Endothelial cell (in vitro differentiated cells): ENCODE results near the gene ZNF148. TPM values are rescaled to one million over a fixed set of nuclear protein-coding genes. Genes with fewer than 3 reads are reported as not detected.

Source experiments
- DNase-seq: peaks from one replicate; pipeline ENCODE4 v3.0.0; 2021; ENCODE audit warnings: low spot score
- H3K27ac Mint-ChIP-seq: one replicate; pipeline ENCODE4 v1.8.0; 2021; ENCODE audit warnings: mixed read lengths, inconsistent platforms; ENCODE audit not compliant: unreplicated experiment
- H3K27me3 Mint-ChIP-seq: one replicate; pipeline ENCODE4 v1.8.0; 2021; ENCODE audit warnings: mild to moderate bottlenecking, moderate library complexity, mixed read lengths, inconsistent platforms; ENCODE audit not compliant: unreplicated experiment
- H3K36me3 Mint-ChIP-seq: one replicate; pipeline ENCODE4 v1.8.0; 2021; ENCODE audit warnings: mild to moderate bottlenecking, low read depth, mixed read lengths, inconsistent platforms; ENCODE audit not compliant: unreplicated experiment
- H3K4me1 Mint-ChIP-seq: one replicate; pipeline ENCODE4 v1.8.0; 2021; ENCODE audit warnings: mild to moderate bottlenecking, mixed read lengths, inconsistent platforms; ENCODE audit not compliant: unreplicated experiment
- H3K4me3 Mint-ChIP-seq: one replicate; pipeline ENCODE4 v1.8.0; 2021; ENCODE audit warnings: mild to moderate bottlenecking, mixed read lengths, inconsistent platforms; ENCODE audit not compliant: unreplicated experiment
- H3K9me3 Mint-ChIP-seq: one replicate; pipeline ENCODE4 v1.8.0; 2021; ENCODE audit warnings: mixed read lengths, inconsistent platforms; ENCODE audit not compliant: unreplicated experiment
- CTCF ChIP-seq: fragments of 200-600 bp; sonication (generic); IDR thresholded peaks from one replicate; pipeline ENCODE4 v1.5.0; 2021; ENCODE audit warnings: antibody characterized with exemption; ENCODE audit not compliant: unreplicated experiment
- total RNA-seq: library from RNA; stranded (reverse); fragmentation: NEBNext Ultra II Directional; extraction: Animal tissue kit (Norgen Biotek cat#: 25700); gene quantifications from one replicate; pipeline ENCODE4 v1.2.1, GENCODE V29; 2021; ENCODE audit not compliant: unreplicated experiment

Gene ZNF148
- total RNA-seq, 1 donor from 2014 or later = 34.3 TPM

DNA sequence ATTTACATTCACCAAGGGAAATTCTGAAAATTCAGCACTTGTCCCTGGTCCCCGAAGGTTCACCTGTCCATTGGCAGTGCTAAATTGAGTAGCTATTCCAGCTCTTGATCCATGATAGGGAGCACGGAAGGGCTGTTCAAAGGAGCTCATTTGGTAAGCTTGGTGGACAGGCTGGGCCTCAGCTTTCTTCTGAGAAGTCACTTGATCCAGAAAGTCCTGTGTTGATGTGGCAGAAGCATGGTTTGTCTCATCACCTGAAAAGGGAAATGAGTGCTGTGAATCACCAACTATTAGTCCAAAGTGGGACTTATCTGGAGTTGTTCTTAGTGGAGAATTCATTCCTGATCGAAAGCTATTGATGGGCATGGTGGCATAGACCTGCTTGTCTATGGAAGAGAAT is 142.7 kb downstream of the ZNF148 start:
- no peaks in the 10 kb centered on the region for H3K4me1 Mint-ChIP-seq
- no peak overlapping the region for H3K27ac Mint-ChIP-seq
- no peak for TF ChIP-seq CTCF
- H3K36me3 Mint-ChIP-seq = peaks cover 7% of the 10 kb centered on the region
- no peaks in the 10 kb centered on the region for H3K27me3 Mint-ChIP-seq
- H3K4me3 Mint-ChIP-seq = no peak overlapping the region
- DNase-seq = no peak
- no peaks in the 10 kb centered on the region for H3K9me3 Mint-ChIP-seq

DNA sequence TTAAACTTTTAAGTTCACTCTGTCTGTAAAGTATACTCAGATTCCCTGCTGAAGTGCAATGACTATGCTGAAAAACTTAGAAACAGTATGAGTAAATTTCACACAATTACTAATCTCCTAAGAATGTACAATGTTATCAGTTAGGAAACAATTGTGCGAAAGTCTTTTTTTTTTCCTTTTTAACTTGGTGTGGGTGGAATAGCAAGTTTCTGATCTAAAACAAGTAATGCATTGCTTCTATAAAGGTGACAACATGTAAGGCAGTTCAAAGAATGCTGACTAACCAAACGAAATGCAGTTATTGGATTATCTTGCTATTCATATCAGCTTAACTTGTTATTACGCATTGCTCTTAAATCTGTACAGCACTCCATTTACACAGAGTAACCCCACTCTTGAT is 143.2 kb downstream of the ZNF148 start:
- Mint-ChIP-seq H3K27ac (peak overlapping the region; percentile 48), H3K36me3 (peaks cover 7% of the 10 kb centered on the region), H3K27me3 (no peaks in the 10 kb centered on the region), H3K4me1 (no peaks in the 10 kb centered on the region), H3K4me3 (no peak overlapping the region), H3K9me3 (no peaks in the 10 kb centered on the region)
- no peak for TF ChIP-seq CTCF
- DNase-seq = no peak

DNA sequence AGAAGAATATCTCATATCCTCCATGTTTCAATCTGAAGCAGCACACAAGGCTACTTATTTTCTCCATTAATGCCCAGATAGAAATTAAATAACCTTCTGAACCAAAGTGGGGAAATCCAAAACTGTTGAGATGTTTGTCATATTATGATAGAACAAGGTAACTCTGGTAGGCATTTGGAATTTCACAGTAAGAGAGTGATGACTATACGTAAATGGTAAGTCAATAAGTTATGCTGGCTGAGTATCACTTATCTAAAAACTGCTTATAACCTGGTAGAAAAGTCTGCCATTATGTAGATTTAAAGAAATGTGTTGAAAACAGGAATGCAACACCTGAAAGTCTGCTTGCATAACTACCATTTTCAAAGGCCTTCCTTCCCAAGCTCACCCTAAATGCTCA is 145.4 kb downstream of the ZNF148 start:
- no peak overlapping the region for H3K27ac Mint-ChIP-seq
- DNase-seq = no peak
- no peak for TF ChIP-seq CTCF
- H3K36me3 Mint-ChIP-seq = peaks cover 7% of the 10 kb centered on the region
- no peaks in the 10 kb centered on the region for H3K27me3 Mint-ChIP-seq
- H3K4me3 Mint-ChIP-seq = no peak overlapping the region
- no peaks in the 10 kb centered on the region for H3K4me1 Mint-ChIP-seq
- H3K9me3 Mint-ChIP-seq = no peaks in the 10 kb centered on the region

- no peak overlapping the region for H3K27ac Mint-ChIP-seq
- peaks cover 2% of the 10 kb centered on the region for H3K4me1 Mint-ChIP-seq
- TF ChIP-seq CTCF = no peak
- H3K4me3 Mint-ChIP-seq = no peak overlapping the region
- H3K9me3 Mint-ChIP-seq = no peaks in the 10 kb centered on the region
- no peak for DNase-seq
- peaks cover 7% of the 10 kb centered on the region for H3K36me3 Mint-ChIP-seq
- no peaks in the 10 kb centered on the region for H3K27me3 Mint-ChIP-seq
Observed at GRCh38 chr3:125229168-125229567, 146.0 kb downstream of the ZNF148 start.

DNA sequence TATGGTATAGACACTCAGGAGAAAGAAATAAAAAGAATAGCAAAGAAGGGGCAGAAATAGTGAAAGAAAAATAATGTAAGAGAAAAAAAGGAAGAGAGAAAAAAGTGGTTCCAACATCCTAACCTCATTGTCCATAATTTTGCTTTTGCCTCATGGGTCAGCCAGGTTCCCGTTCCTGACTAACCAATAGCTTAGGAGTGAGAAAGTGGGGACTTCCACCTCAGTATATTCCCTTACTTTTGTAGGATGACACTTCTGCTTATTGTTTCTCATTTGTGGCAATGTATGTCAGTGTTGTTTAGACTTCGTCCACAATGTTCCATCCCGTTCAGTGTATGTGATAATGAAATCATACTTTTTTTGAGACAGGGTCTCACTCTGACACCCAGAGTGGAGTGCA is 153.3 kb downstream of the ZNF148 start:
- Mint-ChIP-seq H3K27me3 (no peaks in the 10 kb centered on the region), H3K9me3 (no peaks in the 10 kb centered on the region), H3K36me3 (no peaks in the 10 kb centered on the region), H3K27ac (no peak overlapping the region), H3K4me3 (no peak overlapping the region), H3K4me1 (peaks cover 2% of the 10 kb centered on the region)
- DNase-seq = no peak
- no peak for TF ChIP-seq CTCF
